DOHH2 (cell line): ENCODE data around the gene MBP.

Experiments used
- EZH2phosphoT487 ChIP-seq: fragments of 200-600 bp; sonication (generic); IDR thresholded peaks from 2 replicates; pipeline ENCODE4 v1.6.1; 2017; ENCODE audit warnings: borderline replicate concordance, mild to moderate bottlenecking, antibody characterized with exemption, low read length, moderate library complexity, mixed read lengths
- TF ChIP-seq, protein P1 (sequence below): fragments of 200-600 bp; sonication (generic); IDR thresholded peaks from one replicate; pipeline ENCODE4 v1.5.1; 2014; ENCODE audit warnings: antibody characterized with exemption, mild to moderate bottlenecking, low read depth, low read length; ENCODE audit not compliant: poor library complexity, severe bottlenecking

DNA sequence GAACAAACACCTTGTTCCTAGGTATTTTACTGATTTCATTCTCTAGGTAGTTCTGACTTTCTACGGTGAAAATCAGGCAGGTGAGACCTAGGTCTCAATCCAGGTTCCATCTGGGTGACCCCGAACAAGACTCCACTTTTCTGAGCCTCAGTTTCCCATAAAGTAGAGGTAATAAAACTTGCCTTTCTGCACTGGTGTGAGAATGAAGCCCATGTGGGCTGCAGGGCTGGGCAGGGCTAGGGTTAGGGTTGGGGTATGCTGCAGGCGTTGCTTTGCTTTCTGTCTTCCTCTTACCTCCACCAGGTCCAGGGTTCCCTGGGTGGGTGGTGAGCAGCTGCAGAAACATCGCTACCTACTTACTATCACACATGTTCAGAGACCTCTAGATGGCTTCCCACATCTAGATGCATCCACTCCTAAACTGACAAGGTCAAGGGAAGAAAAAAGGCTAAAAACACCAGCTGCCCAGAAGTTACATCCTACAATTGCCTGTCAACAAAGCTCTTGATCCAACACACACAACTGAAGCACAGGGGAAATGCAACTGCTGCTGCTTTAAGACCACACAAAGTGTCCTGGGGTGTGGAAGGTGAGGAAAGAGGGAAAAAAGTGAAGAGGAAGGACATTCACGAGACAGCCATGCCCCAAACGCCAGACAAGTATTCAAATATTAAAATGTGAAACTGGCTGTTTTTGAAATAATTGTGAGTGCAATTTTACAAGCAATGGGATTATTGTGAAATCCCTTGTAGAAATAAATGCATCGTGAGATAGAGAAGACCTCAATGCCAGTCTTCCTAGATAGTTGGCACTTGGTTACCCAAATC lies 23.5 kb downstream of the MBP start:
- TF ChIP-seq, protein P1, sequence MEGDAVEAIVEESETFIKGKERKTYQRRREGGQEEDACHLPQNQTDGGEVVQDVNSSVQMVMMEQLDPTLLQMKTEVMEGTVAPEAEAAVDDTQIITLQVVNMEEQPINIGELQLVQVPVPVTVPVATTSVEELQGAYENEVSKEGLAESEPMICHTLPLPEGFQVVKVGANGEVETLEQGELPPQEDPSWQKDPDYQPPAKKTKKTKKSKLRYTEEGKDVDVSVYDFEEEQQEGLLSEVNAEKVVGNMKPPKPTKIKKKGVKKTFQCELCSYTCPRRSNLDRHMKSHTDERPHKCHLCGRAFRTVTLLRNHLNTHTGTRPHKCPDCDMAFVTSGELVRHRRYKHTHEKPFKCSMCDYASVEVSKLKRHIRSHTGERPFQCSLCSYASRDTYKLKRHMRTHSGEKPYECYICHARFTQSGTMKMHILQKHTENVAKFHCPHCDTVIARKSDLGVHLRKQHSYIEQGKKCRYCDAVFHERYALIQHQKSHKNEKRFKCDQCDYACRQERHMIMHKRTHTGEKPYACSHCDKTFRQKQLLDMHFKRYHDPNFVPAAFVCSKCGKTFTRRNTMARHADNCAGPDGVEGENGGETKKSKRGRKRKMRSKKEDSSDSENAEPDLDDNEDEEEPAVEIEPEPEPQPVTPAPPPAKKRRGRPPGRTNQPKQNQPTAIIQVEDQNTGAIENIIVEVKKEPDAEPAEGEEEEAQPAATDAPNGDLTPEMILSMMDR: no peak
- TF ChIP-seq EZH2phosphoT487: no peak
